ENCODE results near the gene SYCP2L. TPM values are rescaled to one million over a fixed set of nuclear protein-coding genes. Genes with fewer than 3 reads are reported as not detected.

The SYCP2L gene
- total and polyA plus RNA-seq, 2 of the 8 experiments (the other 6 are each of a cell fraction or from before 2014, with no cell fraction given) = 1.7 to 4.2 TPM

DNA sequence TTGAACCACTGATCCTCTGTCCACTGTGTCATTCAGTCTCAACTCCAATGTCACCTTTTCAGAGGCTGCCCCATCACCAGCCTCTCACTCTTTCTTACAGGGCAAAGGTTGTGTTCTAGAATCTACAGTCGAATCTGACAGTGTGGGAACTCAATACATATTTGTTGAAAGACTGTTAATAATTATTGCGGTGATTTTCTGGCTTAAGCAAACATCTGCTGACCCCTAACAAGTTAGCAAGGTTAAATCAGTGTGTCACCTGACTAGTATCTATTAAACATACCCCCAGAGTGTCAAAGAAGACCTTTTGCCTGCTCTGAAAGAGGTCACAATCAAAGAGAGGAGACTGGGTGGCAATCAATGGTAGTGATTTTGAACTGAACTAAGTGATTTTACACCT lies 115.3 kb downstream of the SYCP2L start:
- Histone ChIP-seq H3K14ac (ENCODE audit: insufficient read length) (no peak overlapping the region), H2BK12ac (ENCODE audit: low read depth, low read length) (no peak overlapping the region), H2BK5ac (ENCODE audit: low read depth, low read length) (no peak overlapping the region), H3K23me2 (ENCODE audit: low read depth, low read length) (no peaks in the 10 kb centered on the region), H2BK15ac (ENCODE audit: low read length) (no peak overlapping the region), H3K79me1 (ENCODE audit: low read depth, low read length) (no peaks in the 10 kb centered on the region), H3K36me3 (ENCODE audit: control insufficient read depth in 2 of 4, insufficient read depth in 4 of 4, low read length in 3 of 4) (no peaks in the 10 kb centered on the region), H3K9me3 (ENCODE audit: insufficient read depth in 2 of 2, low read depth in 1 of 2, low read length in 1 of 2) (no peaks in the 10 kb centered on the region), H2BK120ac (replicated peaks; ENCODE audit: low read depth, low read length) (no peak overlapping the region), H3K9ac (replicated peaks in 1 of 4; ENCODE audit: extremely low read depth in 1 of 4, low read depth in 3 of 4, low read length in 3 of 4) (no peak overlapping the region), H4K91ac (replicated peaks; ENCODE audit: insufficient read length, low read length) (no peak overlapping the region), H3K27me3 (replicated peaks in 1 of 4; ENCODE audit: control insufficient read depth in 3 of 4, extremely low read depth in 1 of 4, insufficient read depth in 3 of 4, low read length in 3 of 4) (no peaks in the 10 kb centered on the region), H4K8ac (ENCODE audit: extremely low read depth, insufficient read depth, low read length) (no peak overlapping the region), H3K23ac (ENCODE audit: insufficient read length) (no peak overlapping the region), H3K56ac (replicated peaks; ENCODE audit: insufficient read length, low read depth, low read length) (no peak overlapping the region), H2AFZ (ENCODE audit: low read length) (no peak overlapping the region), H2AK5ac (ENCODE audit: low read depth, low read length) (no peak overlapping the region), H3K4me2 (ENCODE audit: insufficient read depth in 1 of 2, low read depth in 2 of 2, low read length in 2 of 2) (no peak overlapping the region), H3K27ac (ENCODE audit: low read depth, low read length) (no peak overlapping the region), H3K4me3 (ENCODE audit: extremely low read depth in 1 of 4, insufficient read depth in 2 of 4, low read depth in 3 of 4, low read length in 4 of 4) (no peak overlapping the region), H4K5ac (ENCODE audit: insufficient read length, low read depth, low read length) (no peak overlapping the region), H3K4me1 (replicated peaks in 1 of 4; ENCODE audit: control insufficient read depth in 3 of 4, insufficient read depth in 4 of 4, low read length in 3 of 4) (peaks cover 0 to 1% (median 0%) of the 10 kb centered on the region in 4 experiments; a peak in 2 of 7 replicates), H3K18ac (ENCODE audit: extremely low read depth, low read length) (no peak overlapping the region), H3K79me2 (ENCODE audit: control insufficient read depth in 1 of 2, insufficient read depth in 2 of 2, low read length in 2 of 2) (no peaks in the 10 kb centered on the region), H4K20me1 (replicated peaks in 1 of 2; ENCODE audit: control insufficient read depth in 1 of 2, insufficient read depth in 2 of 2, low read length in 2 of 2) (no peaks in the 10 kb centered on the region), H3K4ac (replicated peaks; ENCODE audit: insufficient read length, low read depth, low read length) (no peak overlapping the region), H2BK20ac (ENCODE audit: low read length) (no peak overlapping the region)
- ChIA-PET CTCF (ENCODE audit: partially characterized antibody) (interaction anchor here (0.6 to 1.6 kb wide), 4 partner anchors 10 to 116 kb away, joined by 3 to 5 read pairs (median 4); partner anchors contain the start of gene SYCP2L), POLR2A (ENCODE audit: partially characterized antibody) (interaction anchor here (0.6 to 1.5 kb wide), 2 partner anchors 10 to 145 kb away, joined by 3 to 4 read pairs; no protein-coding TSS in a partner anchor)
- TF ChIP-seq, protein P1, sequence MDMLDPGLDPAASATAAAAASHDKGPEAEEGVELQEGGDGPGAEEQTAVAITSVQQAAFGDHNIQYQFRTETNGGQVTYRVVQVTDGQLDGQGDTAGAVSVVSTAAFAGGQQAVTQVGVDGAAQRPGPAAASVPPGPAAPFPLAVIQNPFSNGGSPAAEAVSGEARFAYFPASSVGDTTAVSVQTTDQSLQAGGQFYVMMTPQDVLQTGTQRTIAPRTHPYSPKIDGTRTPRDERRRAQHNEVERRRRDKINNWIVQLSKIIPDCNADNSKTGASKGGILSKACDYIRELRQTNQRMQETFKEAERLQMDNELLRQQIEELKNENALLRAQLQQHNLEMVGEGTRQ (IDR thresholded peaks at IDR 0.05; ENCODE audit: low read length) = no peak
- no peak for FAIRE-seq
- DNase-seq (ENCODE audit: low read depth in 1 of 2, low spot score in 2 of 2) = no peak
- WGBS, 2 experiments (ENCODE audit: extremely low coverage in 1 of 2, insufficient coverage in 1 of 2, insufficient read length in 1 of 2, insufficient replicate concordance in 2 of 2, low coverage in 1 of 2, low lambda C conversion rate in 2 of 2, missing lambda C conversion rate in 1 of 2) = 74% methylated on average over 2 of the region's 2 CpGs; no CpG with 5 or more reads in 1 of the 2 experiments
